Neural progenitor cell (in vitro differentiated cells): ENCODE data around the gene ATP8B4. TPM values are rescaled to one million over a fixed set of nuclear protein-coding genes. Genes with fewer than 3 reads are reported as not detected.

Source experiments
- DNase-seq: peaks from one replicate; pipeline ENCODE4 v3.0.0-alpha.2; 2016; ENCODE audit warnings: low spot score
- H2AFZ ChIP-seq: fragments of 200-600 bp; sonication (generic); replicated peaks from 2 replicates; pipeline ENCODE4 v1.6.1; 2016; ENCODE audit warnings: antibody characterized with exemption
- H3F3A ChIP-seq: fragments of 200-600 bp; sonication (generic); 2 replicates; pipeline ENCODE4 v1.6.1; 2016; ENCODE audit warnings: antibody characterized with exemption, low read depth
- H3K27ac ChIP-seq: fragments of 200-600 bp; sonication (generic); 2 replicates; pipeline ENCODE4 v1.5.1; 2016; ENCODE audit warnings: mild to moderate bottlenecking
- H3K27me3 ChIP-seq: fragments of 200-600 bp; sonication (generic); 2 replicates; pipeline ENCODE4 v1.6.1; 2016; ENCODE audit warnings: mild to moderate bottlenecking, moderate library complexity
- H3K36me3 ChIP-seq: fragments of 200-600 bp; sonication (generic); 2 replicates; pipeline ENCODE4 v1.5.1; 2016
- H3K4me1 ChIP-seq: fragments of 200-600 bp; sonication (generic); 2 replicates; pipeline ENCODE4 v1.6.1; 2016; ENCODE audit warnings: mixed run types
- H3K4me2 ChIP-seq: fragments of 200-600 bp; sonication (generic); 2 replicates; pipeline ENCODE4 v1.6.1; 2016
- H3K4me3 ChIP-seq: fragments of 200-600 bp; sonication (generic); 2 replicates; pipeline ENCODE4 v1.5.1; 2016
- H3K79me2 ChIP-seq: fragments of 200-600 bp; sonication (generic); 2 replicates; pipeline ENCODE4 v1.6.1; 2016; ENCODE audit warnings: low read depth
- H3K9ac ChIP-seq: fragments of 200-600 bp; sonication (generic); 2 replicates; pipeline ENCODE4 v1.6.1; 2016
- H3K9me3 ChIP-seq: fragments of 200-600 bp; sonication (generic); 2 replicates; pipeline ENCODE4 v1.5.1; 2016; ENCODE audit warnings: low read depth
- H4K20me1 ChIP-seq: fragments of 200-600 bp; sonication (generic); 2 replicates; pipeline ENCODE4 v1.6.1; 2016; ENCODE audit warnings: low read depth
- H3K27ac Mint-ChIP-seq: 3 replicates; pipeline ENCODE4 v1.8.0; 2021; ENCODE audit warnings: mixed read lengths
- H3K27me3 Mint-ChIP-seq: 2 replicates; pipeline ENCODE4 v1.8.0; 2022; ENCODE audit warnings: low read depth, mild to moderate bottlenecking, inconsistent platforms, moderate library complexity, mixed read lengths; ENCODE audit not compliant: insufficient read depth
- H3K36me3 Mint-ChIP-seq: 3 replicates; pipeline ENCODE4 v1.8.0; 2021; ENCODE audit warnings: mixed read lengths
- H3K4me1 Mint-ChIP-seq: 3 replicates; pipeline ENCODE4 v1.8.0; 2021; ENCODE audit warnings: mixed read lengths
- H3K4me3 Mint-ChIP-seq: 3 replicates; pipeline ENCODE4 v1.8.0; 2021; ENCODE audit warnings: mild to moderate bottlenecking, moderate library complexity, mixed read lengths
- H3K9me3 Mint-ChIP-seq: 3 replicates; pipeline ENCODE4 v1.8.0; 2020; ENCODE audit warnings: mixed read lengths
- CTCF ChIP-seq: fragments of 200-600 bp; sonication (generic); IDR thresholded peaks from 2 replicates; pipeline ENCODE4 v1.5.1; 2017; ENCODE audit warnings: antibody characterized with exemption, mild to moderate bottlenecking
- EZH2 ChIP-seq: fragments of 200-600 bp; sonication (generic); IDR thresholded peaks from 2 replicates; pipeline ENCODE4 v1.6.1; 2017; ENCODE audit warnings: antibody characterized with exemption, mild to moderate bottlenecking, moderate library complexity
- EZH2phosphoT487 ChIP-seq: fragments of 200-600 bp; sonication (generic); IDR thresholded peaks from 2 replicates; pipeline ENCODE4 v1.6.1; 2017; ENCODE audit warnings: antibody characterized with exemption
- total RNA-seq: library from RNA; depleted of rRNA; stranded (reverse); fragments of >200 nt; gene quantifications from 2 replicates; pipeline ENCODE4 v1.2.3, GENCODE V29; 2015; ENCODE audit warnings: low replicate concordance

ATP8B4 gene
- total RNA-seq, 1 donor from 2014 or later: 2.7 TPM

GRCh38 chr15:49902685-49903501, 216.1 kb downstream of the ATP8B4 start:
- Histone ChIP-seq H3K27me3 (no peaks in the 10 kb centered on the region), H2AFZ (no peak overlapping the region), H3K79me2 (no peaks in the 10 kb centered on the region), H3F3A (no peaks in the 10 kb centered on the region), H3K36me3 (no peaks in the 10 kb centered on the region), H3K9me3 (no peaks in the 10 kb centered on the region), H3K4me3 (no peak overlapping the region), H3K27ac (no peak overlapping the region), H3K4me2 (no peak overlapping the region), H3K4me1 (peaks cover 27% of the 10 kb centered on the region), H4K20me1 (no peaks in the 10 kb centered on the region), H3K9ac (no peak overlapping the region)
- Mint-ChIP-seq H3K4me1 (peaks cover 3% of the 10 kb centered on the region), H3K9me3 (no peaks in the 10 kb centered on the region), H3K27me3 (no peaks in the 10 kb centered on the region), H3K27ac (no peak overlapping the region), H3K4me3 (no peak overlapping the region), H3K36me3 (no peaks in the 10 kb centered on the region)
- DNase-seq: no peak
- TF ChIP-seq CTCF (no peak), EZH2phosphoT487 (no peak), EZH2 (no peak)

- TF ChIP-seq EZH2: no peak
- no peak for TF ChIP-seq CTCF
- no peak for TF ChIP-seq EZH2phosphoT487
- Mint-ChIP-seq H3K27ac (no peak overlapping the region), H3K4me3 (no peak overlapping the region), H3K9me3 (no peaks in the 10 kb centered on the region), H3K27me3 (no peaks in the 10 kb centered on the region), H3K36me3 (no peaks in the 10 kb centered on the region), H3K4me1 (peaks cover 3% of the 10 kb centered on the region)
- no peak overlapping the region for H3K4me3 ChIP-seq
- peaks cover 35% of the 10 kb centered on the region for H3K4me1 ChIP-seq
- H3K27ac ChIP-seq: no peak overlapping the region
- H3K79me2 ChIP-seq: no peaks in the 10 kb centered on the region
- H3F3A ChIP-seq: no peaks in the 10 kb centered on the region
- no peak for DNase-seq
- H3K9me3 ChIP-seq: no peaks in the 10 kb centered on the region
- no peaks in the 10 kb centered on the region for H4K20me1 ChIP-seq
- no peak overlapping the region for H3K9ac ChIP-seq
- no peaks in the 10 kb centered on the region for H3K36me3 ChIP-seq
- H3K4me2 ChIP-seq: no peak overlapping the region
- no peak overlapping the region for H2AFZ ChIP-seq
- H3K27me3 ChIP-seq: no peaks in the 10 kb centered on the region
These were observed 216.9 kb downstream of the ATP8B4 start for GRCh38 chr15:49901996-49902684.

- Mint-ChIP-seq H3K27ac (no peak overlapping the region), H3K9me3 (no peaks in the 10 kb centered on the region), H3K27me3 (no peaks in the 10 kb centered on the region), H3K4me1 (peaks cover 3% of the 10 kb centered on the region), H3K4me3 (no peak overlapping the region), H3K36me3 (no peaks in the 10 kb centered on the region)
- H3F3A ChIP-seq: no peaks in the 10 kb centered on the region
- H3K79me2 ChIP-seq: no peaks in the 10 kb centered on the region
- no peaks in the 10 kb centered on the region for H3K36me3 ChIP-seq
- H3K9me3 ChIP-seq: no peaks in the 10 kb centered on the region
- no peaks in the 10 kb centered on the region for H3K27me3 ChIP-seq
- H3K4me1 ChIP-seq: peaks cover 43% of the 10 kb centered on the region
- H3K27ac ChIP-seq: no peak overlapping the region
- H3K4me2 ChIP-seq: no peak overlapping the region
- DNase-seq: no peak
- no peak overlapping the region for H3K9ac ChIP-seq
- no peaks in the 10 kb centered on the region for H4K20me1 ChIP-seq
- H2AFZ ChIP-seq: no peak overlapping the region
- no peak overlapping the region for H3K4me3 ChIP-seq
- no peak for TF ChIP-seq EZH2phosphoT487
- no peak for TF ChIP-seq EZH2
- TF ChIP-seq CTCF: no peak
These were observed 217.7 kb downstream of the ATP8B4 start for GRCh38 chr15:49901321-49901720.
